Amniotic epithelial cell (primary cell): Measurements from ENCODE around the gene CEP250.
A peak's percentile ranks its signal among the peaks of the same experiment; 100 is the strongest.
"Not testable (repeated sequence)": the region's sequence is repeated elsewhere in the genome, so short reads cannot be mapped to it uniquely, and the experiment has no call there.

ENCODE experiments used
- DNase-seq: peaks from one replicate; pipeline ENCODE4 v3.0.0-alpha.2; 2010; ENCODE audit warnings: low read depth

The CEP250 gene

GRCh38 chr20:35454881-35455609 is at the start of gene CEP250:
Gene CEP250, plus strand, starts transcription at chr20:35455598. Its CDS starts 6,770 bp downstream, at chr20:35462368.
- DNase-seq = peak; percentile 91

GRCh38 chr20:35405775-35406174 is 49.6 kb upstream of the CEP250 start:
- DNase-seq = no peak

DNA sequence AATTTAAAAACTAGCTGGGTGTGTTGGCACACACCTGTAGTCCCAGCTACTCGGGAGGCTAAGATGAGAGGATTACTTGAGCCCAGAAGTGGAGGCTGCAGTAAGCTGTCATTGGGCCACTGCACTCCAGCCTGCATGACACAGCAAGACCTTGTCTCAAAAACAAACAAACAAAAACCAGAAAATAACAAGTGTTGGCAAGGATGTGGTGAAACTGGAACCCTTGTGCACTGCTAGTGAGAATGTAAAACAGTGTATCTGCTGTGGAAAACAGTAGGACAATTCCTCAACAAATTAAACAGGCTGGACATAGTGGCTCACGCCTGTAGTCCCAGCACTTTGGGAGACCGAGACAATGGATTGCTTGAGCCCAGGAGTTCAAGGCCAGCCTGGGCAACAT is 47.1 kb upstream of the CEP250 start:
- DNase-seq = no peak

DNA sequence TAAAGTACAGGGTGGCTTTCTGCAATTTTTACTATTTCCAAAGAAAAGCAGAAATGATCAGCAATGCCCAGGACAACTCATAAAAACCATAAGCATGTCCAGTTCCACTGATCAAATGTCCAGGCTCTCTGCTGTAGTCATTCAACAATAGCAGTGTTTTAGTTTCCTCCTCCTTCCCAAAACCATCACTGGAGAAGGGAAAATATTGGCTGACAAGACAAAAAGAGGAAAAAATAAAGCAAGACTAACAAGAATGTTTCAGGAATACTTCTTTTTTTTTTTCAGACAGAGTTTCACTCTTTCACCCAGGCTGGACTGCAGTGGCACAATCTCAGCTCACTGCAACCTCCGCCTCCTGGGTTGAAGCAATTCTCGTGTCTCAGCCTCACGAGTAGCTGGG is 45.9 kb upstream of the CEP250 start:
- DNase-seq = no peak

GRCh38 chr20:35410613-35411012 is 44.8 kb upstream of the CEP250 start:
- no peak for DNase-seq

- no peak for DNase-seq
Observed at GRCh38 chr20:35421322-35421721, 34.1 kb upstream of the CEP250 start.

DNA sequence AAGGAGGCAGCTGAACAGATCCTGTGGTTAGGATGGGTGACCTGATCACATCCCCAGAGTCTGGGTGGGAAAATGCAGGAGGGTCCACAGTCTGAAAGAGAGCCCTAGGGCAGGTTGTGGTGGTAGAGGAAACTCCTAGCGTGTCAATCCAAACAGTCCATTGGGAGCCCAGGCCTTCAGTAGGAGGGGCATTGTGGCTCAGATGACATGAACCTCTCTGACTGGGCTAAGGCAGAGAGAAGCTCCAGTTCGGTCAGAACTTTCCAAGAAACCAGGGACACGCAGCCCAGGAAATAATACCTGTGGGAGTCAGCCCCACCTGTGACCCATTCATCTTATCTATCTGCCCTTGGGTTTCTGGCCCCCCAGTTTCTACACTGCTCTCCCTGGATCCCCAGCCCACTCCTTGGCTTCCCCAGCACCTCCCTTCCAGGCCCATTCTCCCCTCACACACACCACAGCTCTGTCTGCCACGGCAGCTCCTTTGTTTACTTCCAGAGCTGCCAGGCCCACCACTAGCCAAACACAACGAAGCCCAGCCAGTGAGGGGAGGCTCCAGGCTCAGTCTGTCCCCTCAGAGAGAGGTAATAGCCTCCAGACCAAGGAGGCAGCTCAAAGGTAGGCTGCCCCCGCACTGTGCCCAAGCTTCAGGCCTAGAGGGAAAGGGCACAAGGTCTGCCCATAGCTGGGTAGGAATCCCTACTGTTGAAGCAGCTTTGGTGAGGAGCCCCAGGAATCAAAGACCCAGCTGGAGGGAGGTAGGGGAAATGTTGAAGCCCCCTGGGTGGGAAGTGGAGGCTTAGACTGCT is 23.6 kb upstream of the CEP250 start:
- DNase-seq = no peak

GRCh38 chr20:35432430-35432735 is 23.0 kb upstream of the CEP250 start:
- DNase-seq = no peak

- DNase-seq = no peak
Observed at GRCh38 chr20:35433337-35433736, 22.1 kb upstream of the CEP250 start.

DNA sequence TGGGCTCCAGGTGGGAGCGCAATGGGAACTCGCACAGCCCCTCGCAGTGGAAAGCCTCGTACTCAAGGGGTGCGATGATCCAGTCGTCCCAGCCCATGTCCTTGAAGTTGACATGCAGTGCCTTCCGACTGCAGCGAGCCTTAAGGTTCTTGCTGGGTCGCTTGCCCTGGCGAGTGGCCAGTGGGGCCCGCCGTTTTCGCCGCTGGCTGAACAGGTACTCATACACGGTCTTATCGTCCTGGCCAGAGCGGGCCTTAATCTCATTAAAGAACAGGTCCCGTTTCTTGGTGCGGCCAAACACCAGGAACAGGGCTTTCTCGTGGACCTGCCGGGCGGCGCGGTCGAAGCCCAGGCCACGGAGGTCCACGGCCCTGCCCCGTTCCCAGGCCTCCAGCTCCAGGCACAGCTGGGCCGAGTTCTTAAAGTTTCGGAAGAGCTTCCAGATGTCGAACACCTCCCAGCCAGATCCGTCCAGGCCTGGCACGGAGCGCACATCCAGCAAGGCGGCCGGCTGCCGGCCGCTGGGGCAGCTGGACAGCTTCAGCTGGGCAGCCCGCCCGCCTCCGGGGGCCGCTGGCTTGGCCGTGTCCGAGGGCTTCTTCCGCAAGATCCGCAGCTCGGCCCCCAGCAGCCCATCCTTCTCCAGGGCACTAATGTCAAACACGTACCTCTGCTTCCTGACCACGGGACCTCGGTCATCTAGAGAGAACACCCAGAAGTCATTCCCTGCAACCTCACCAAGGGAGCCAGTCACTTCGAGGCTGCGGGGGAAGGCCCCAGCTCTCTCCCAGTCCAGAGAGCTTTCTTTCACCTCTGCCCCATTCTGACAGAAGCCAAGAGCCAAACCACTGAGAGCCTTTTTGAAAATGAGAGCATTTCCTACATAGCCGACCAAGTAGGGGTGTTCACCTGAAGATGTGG is 21.1 kb upstream of the CEP250 start:
- DNase-seq = no peak

- no peak for DNase-seq
Observed at GRCh38 chr20:35436177-35436573, 19.2 kb upstream of the CEP250 start.

DNA sequence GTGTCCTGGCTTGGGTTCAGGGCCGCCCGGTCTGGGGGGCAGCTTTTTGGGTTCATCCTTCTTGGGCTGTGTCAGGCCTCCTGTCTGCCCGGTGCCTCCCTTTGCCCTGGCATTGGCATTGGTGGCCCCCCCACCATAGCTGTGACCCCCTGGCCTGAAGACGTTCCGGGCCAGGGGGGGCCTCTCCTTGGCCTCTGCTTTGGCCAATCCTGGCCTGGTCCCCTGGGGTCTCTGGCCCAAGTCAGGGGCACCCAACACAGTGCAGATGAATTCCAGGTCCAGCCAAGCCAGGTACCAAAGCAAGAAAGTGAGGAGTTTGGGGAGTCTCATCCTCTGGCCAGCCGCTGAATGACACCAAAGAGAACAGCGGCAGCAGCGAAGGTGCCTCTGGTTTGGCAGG is 17.8 kb upstream of the CEP250 start:
- no peak for DNase-seq

DNA sequence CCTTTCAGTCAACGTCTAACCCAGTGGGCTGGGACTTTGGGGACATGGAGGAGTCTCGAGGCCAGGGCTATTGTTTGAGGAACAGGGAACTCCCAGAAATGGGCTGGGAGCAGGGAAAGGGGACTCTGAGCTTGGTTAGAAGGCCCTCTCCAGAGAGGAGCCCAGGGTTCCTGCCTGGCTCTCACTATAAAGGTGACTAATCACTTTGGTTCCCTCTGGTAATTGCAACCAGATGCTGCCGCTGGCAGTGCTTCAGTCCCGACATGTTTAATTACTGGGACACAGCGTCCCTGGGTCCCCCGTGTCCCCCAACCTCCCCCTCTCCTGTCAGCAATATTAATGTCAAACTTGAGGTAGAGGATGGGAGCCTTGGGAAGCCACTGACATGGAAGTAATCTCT is 12.4 kb upstream of the CEP250 start:
- no peak for DNase-seq

DNA sequence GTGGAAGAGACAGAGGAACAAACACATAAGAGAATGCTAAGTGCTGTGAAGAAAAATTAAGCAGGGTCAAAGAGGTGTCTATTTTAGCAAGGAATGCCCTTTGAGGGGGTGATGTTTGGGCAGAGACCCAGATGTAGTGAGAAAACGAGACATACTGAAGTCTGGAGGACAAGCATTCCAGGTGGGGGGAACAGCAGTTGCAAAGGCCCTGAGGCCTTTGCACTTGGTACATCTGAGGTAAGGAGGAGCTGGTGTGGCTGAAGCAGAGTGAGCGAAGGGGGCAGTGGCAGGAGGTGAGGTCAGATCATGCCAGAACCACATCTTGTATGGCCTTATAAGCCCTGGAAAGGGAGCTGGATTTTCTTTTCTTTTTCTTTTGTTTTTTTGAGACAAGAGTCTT is 11.2 kb upstream of the CEP250 start:
- DNase-seq = no peak

DNA sequence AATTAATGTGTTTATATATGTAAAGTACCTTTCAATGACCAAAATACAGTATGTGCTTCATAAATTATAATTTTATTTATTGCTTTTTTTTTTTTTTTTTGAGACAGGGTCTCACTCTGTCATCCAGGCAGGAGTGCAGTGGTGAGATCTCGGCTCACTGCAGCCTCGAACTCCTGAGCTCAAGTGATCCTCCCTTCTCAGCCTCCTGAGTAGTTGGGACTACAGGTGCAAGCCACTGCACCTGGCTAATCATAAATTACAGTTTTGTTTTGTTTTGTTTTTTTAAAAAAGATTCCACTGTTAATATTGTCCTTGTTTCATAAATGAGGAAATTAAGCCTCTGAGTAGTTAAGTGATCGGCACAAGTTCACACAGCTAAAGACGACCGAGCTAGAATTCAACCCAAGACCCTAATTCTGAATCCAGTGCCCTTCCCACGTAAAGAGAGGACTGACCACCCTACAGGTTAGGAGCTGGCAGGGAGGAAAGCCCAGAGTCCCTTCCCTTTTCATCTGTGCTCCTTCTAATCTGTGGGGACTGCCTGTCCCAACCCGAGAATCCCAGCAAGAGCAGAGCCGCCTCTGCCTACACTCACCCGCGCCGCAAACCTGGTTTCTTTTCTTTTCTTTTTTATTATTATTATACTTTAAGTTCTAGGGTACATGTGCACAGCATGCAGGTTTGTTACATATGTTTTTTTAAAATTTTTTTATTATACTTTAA is 8.9 kb upstream of the CEP250 start:
- DNase-seq = no peak

- peak; percentile 67 for DNase-seq
Observed at GRCh38 chr20:35447082-35447789, 8.2 kb upstream of the CEP250 start.

DNA sequence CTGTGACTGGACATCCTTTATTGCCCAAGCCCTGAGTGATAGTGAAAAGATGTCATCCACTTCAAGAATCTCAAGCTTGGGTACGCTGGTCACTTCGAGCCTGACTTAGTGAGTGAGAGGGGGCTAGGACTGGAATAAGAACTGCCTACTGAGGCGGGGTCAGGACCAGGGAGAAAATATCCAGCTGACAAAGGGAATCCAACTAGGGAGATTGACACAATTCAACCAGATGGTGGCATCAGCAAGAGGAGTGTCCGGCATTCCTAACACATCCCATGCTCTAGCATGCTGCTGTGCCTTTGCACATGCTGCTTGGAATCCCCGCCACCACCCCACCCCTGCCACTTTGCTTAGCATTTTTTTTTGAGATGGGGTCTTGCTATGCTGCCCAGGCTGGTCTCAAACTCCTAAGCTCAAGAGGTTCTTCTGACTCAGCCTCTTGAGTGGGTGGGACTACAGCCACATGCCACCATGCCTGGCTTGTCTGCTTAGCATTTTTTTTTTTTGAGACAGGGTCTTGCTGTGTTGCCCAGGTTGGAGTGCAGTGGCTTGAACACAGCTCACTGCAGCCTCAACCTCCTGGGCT is 6.5 kb upstream of the CEP250 start:
- no peak for DNase-seq

DNA sequence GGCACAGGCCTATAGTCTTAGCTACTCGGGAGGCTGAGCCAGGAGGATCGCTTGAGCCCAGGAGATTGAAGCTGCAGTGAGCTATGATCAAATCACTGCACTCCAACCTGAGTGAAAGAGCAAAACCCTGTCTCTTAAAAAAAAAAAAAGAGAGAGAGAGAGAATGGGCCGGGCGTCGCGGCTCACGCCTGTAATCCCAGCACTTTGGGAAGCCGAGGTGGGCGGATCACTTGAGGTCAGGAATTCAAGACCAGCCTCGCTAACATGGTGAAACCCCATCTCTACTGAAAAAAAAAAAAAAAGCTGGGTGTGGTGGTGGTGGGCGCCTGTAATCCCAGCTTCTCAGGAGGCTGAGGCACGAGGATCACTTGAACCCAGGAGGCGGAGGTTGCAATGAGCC is 5.5 kb upstream of the CEP250 start:
- not testable (repeated sequence) for DNase-seq

DNA sequence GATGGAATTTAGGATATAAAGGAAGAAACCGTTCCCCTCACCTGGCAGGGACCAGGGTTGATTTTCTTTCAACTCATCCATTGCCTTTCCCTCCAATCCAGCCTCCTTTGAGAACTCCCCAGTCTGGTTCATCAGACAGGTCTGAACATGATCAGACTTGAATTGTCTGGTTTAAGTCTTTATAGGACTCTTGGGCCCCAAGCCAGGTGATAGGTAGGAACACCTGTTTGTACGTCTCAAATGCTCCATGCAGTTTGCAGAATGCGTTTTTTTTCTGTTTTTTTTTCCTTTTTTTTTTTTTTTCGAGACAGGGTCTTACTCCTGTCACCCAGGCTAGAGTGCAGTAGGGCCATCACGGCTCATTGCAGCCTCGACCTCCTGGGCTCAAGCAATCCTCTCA is 4.1 kb upstream of the CEP250 start:
- no peak for DNase-seq

GRCh38 chr20:35453647-35454046 is 1.8 kb upstream of the CEP250 start:
- no peak for DNase-seq

GRCh38 chr20:35456700-35457099 is 1.3 kb downstream of the CEP250 start:
- DNase-seq = not testable (repeated sequence)
